HAP-1 (cell line): ENCODE results near the gene RPS6KA2.

ENCODE experiments used
- DNase-seq, 2 experiments: peaks; one replicate each; pipeline ENCODE4 v3.0.0-alpha.2; 2016 to 2020; ENCODE audit warnings: low spot score in 2 of 2
- H3K27me3 ChIP-seq: fragments of 250-450 bp; sonication (Bioruptor Pico); 2 replicates; pipeline ENCODE4 v1.5.1; 2020; ENCODE audit warnings: low read depth, mild to moderate bottlenecking, moderate library complexity
- H3K36me3 ChIP-seq: fragments of 250-450 bp; sonication (Bioruptor Pico); replicated peaks from 2 replicates; pipeline ENCODE4 v1.5.1; 2020; ENCODE audit warnings: mild to moderate bottlenecking
- H3K4me1 ChIP-seq: fragments of 250-450 bp; sonication (Bioruptor Pico); 2 replicates; pipeline ENCODE4 v1.5.1; 2020; ENCODE audit warnings: mild to moderate bottlenecking
- H3K4me3 ChIP-seq: fragments of 250-450 bp; sonication (Bioruptor Pico); 2 replicates; pipeline ENCODE4 v1.5.1; 2020; ENCODE audit warnings: mild to moderate bottlenecking, moderate library complexity
- H3K9me3 ChIP-seq: fragments of 250-450 bp; sonication (Bioruptor Pico); 2 replicates; pipeline ENCODE4 v1.5.1; 2020; ENCODE audit warnings: mild to moderate bottlenecking, moderate library complexity
- in situ Hi-C: fragments of 300-500 bp; cut with MboI; formaldehyde crosslinking; loops from 3 replicates; pipeline ENCODE4 v1.14.3; 2020; ENCODE audit warnings: low sequenced_read_pairs, inconsistent platforms, mixed read lengths

The RPS6KA2 gene

GRCh38 chr6:166555086-166555485, 72.0 kb downstream of the RPS6KA2 start:
- in situ Hi-C loops, result no loop called here
- peaks cover 6% of the 10 kb centered on the region for H3K4me1 ChIP-seq
- no peaks in the 10 kb centered on the region for H3K36me3 ChIP-seq
- H3K4me3 ChIP-seq, result no peak overlapping the region
- H3K27me3 ChIP-seq, result no peaks in the 10 kb centered on the region
- H3K9me3 ChIP-seq, result no peaks in the 10 kb centered on the region
- no peak for DNase-seq

GRCh38 chr6:166554316-166554715, 72.7 kb downstream of the RPS6KA2 start:
- no peak overlapping the region for H3K4me3 ChIP-seq
- no peak for DNase-seq
- H3K9me3 ChIP-seq, result no peaks in the 10 kb centered on the region

GRCh38 chr6:166553563-166554271, 73.3 kb downstream of the RPS6KA2 start:
- Histone ChIP-seq H3K36me3 (no peaks in the 10 kb centered on the region), H3K9me3 (no peaks in the 10 kb centered on the region), H3K4me1 (no peaks in the 10 kb centered on the region), H3K4me3 (no peak overlapping the region), H3K27me3 (no peaks in the 10 kb centered on the region)
- no peak for DNase-seq
- in situ Hi-C loops, result no loop called here

More at GRCh38 chr6:166554316-166554715, 72.7 kb downstream of the RPS6KA2 start:
- H3K4me1 ChIP-seq, result no peaks in the 10 kb centered on the region
- H3K27me3 ChIP-seq, result no peaks in the 10 kb centered on the region
- in situ Hi-C loops, result no loop called here
- H3K36me3 ChIP-seq, result no peaks in the 10 kb centered on the region

- in situ Hi-C loops, result no loop called here
- Histone ChIP-seq H3K36me3 (no peaks in the 10 kb centered on the region), H3K27me3 (no peaks in the 10 kb centered on the region), H3K4me1 (no peaks in the 10 kb centered on the region), H3K9me3 (no peaks in the 10 kb centered on the region), H3K4me3 (no peak overlapping the region)
- no peak for DNase-seq
Observed at GRCh38 chr6:166552600-166552999, 74.5 kb downstream of the RPS6KA2 start.

GRCh38 chr6:166551754-166552495, 75.1 kb downstream of the RPS6KA2 start:
- no peaks in the 10 kb centered on the region for H3K9me3 ChIP-seq
- no peaks in the 10 kb centered on the region for H3K4me1 ChIP-seq
- H3K27me3 ChIP-seq, result no peaks in the 10 kb centered on the region
- H3K4me3 ChIP-seq, result no peak overlapping the region
- in situ Hi-C loops, result no loop called here
- DNase-seq, result peak; percentile 21
- no peaks in the 10 kb centered on the region for H3K36me3 ChIP-seq

- H3K9me3 ChIP-seq, result no peaks in the 10 kb centered on the region
- no peaks in the 10 kb centered on the region for H3K27me3 ChIP-seq
- no peak for DNase-seq
- no peak overlapping the region for H3K4me3 ChIP-seq
- H3K4me1 ChIP-seq, result no peaks in the 10 kb centered on the region
- in situ Hi-C loops, result no loop called here
- no peaks in the 10 kb centered on the region for H3K36me3 ChIP-seq
Observed at GRCh38 chr6:166546653-166547052, 80.4 kb downstream of the RPS6KA2 start.

GRCh38 chr6:166545156-166546034, 81.7 kb downstream of the RPS6KA2 start:
- Histone ChIP-seq H3K36me3 (no peaks in the 10 kb centered on the region), H3K4me1 (no peaks in the 10 kb centered on the region), H3K9me3 (no peaks in the 10 kb centered on the region), H3K4me3 (no peak overlapping the region), H3K27me3 (no peaks in the 10 kb centered on the region)
- DNase-seq, result no peak
- in situ Hi-C loops, result no loop called here

- no peak for DNase-seq
- H3K4me3 ChIP-seq, result no peak overlapping the region
- H3K9me3 ChIP-seq, result no peaks in the 10 kb centered on the region
- H3K4me1 ChIP-seq, result no peaks in the 10 kb centered on the region
- in situ Hi-C loops, result no loop called here
- H3K27me3 ChIP-seq, result no peaks in the 10 kb centered on the region
- H3K36me3 ChIP-seq, result no peaks in the 10 kb centered on the region
Observed at GRCh38 chr6:166544296-166544605, 82.8 kb downstream of the RPS6KA2 start.

- H3K36me3 ChIP-seq, result no peaks in the 10 kb centered on the region
- H3K9me3 ChIP-seq, result no peaks in the 10 kb centered on the region
- in situ Hi-C loops, result no loop called here
- H3K27me3 ChIP-seq, result no peaks in the 10 kb centered on the region
- H3K4me3 ChIP-seq, result no peak overlapping the region
- no peak for DNase-seq
- no peaks in the 10 kb centered on the region for H3K4me1 ChIP-seq
Observed at GRCh38 chr6:166543603-166544295, 83.3 kb downstream of the RPS6KA2 start.

GRCh38 chr6:166542580-166542912, 84.5 kb downstream of the RPS6KA2 start:
- in situ Hi-C loops, result no loop called here
- no peaks in the 10 kb centered on the region for H3K9me3 ChIP-seq
- no peak for DNase-seq
- no peaks in the 10 kb centered on the region for H3K27me3 ChIP-seq
- H3K4me1 ChIP-seq, result no peaks in the 10 kb centered on the region
- H3K36me3 ChIP-seq, result no peaks in the 10 kb centered on the region
- H3K4me3 ChIP-seq, result no peak overlapping the region

GRCh38 chr6:166541876-166542579, 85.0 kb downstream of the RPS6KA2 start:
- in situ Hi-C loops, result no loop called here
- H3K4me3 ChIP-seq, result no peak overlapping the region
- H3K27me3 ChIP-seq, result no peaks in the 10 kb centered on the region
- no peaks in the 10 kb centered on the region for H3K9me3 ChIP-seq
- DNase-seq, result no peak
- H3K4me1 ChIP-seq, result no peaks in the 10 kb centered on the region
- H3K36me3 ChIP-seq, result no peaks in the 10 kb centered on the region

- no peak for DNase-seq
- no peaks in the 10 kb centered on the region for H3K9me3 ChIP-seq
- no peaks in the 10 kb centered on the region for H3K36me3 ChIP-seq
- no peaks in the 10 kb centered on the region for H3K4me1 ChIP-seq
- H3K4me3 ChIP-seq, result no peak overlapping the region
- H3K27me3 ChIP-seq, result no peaks in the 10 kb centered on the region
- in situ Hi-C loops, result no loop called here
Observed at GRCh38 chr6:166541366-166541765, 85.7 kb downstream of the RPS6KA2 start.

- Histone ChIP-seq H3K4me3 (no peak overlapping the region), H3K9me3 (no peaks in the 10 kb centered on the region), H3K4me1 (no peaks in the 10 kb centered on the region), H3K36me3 (no peaks in the 10 kb centered on the region), H3K27me3 (no peaks in the 10 kb centered on the region)
- in situ Hi-C loops, result no loop called here
- no peak for DNase-seq
Observed at GRCh38 chr6:166540631-166541331, 86.3 kb downstream of the RPS6KA2 start.
